EL (cell line): ENCODE measurements around the gene RENBP.
A peak's percentile ranks its signal among the peaks of the same experiment; 100 is the strongest.

Experiments used
- DNase-seq: peaks from one replicate; pipeline ENCODE4 v3.0.0-alpha.2; 2016

RENBP gene

DNA sequence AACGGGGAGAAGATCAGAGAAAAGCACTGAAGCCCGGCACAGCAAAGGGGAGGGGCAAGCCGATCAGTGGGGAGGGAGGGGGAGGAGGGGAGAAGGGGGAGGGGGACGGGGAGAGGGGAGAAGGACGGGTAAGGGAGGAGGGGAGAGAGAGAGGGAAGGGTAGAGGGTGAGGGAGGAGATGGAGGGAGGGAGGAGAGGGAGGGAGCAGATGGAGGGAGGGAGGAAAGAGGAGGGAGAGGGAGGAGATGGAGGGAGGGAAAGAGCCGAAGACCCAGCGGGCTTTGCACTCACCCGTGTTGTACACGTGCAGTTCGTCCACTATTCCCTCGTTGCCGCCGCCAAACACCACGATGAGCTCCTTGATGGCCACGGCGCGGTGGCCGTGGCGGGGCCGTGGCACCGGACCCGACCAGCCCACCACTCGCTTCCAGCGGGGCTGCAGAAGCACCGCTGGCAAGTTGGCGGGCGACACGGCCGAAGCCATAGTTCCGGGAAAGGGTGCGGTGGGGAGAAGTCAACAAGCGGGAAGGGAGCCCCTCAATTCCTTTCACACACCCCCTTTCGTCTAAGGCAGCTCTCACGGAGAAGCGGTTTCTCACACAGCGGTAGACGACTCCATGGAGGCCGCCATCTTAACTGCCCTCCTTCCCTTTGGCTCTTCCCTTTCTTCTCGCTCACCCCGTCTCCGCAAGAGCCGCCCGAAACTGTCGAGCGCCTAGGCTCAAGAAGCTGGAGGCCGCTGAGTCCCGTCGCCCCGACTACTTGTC lies 26.1 kb upstream of the RENBP start:
- peak; percentile 71 for DNase-seq

DNA sequence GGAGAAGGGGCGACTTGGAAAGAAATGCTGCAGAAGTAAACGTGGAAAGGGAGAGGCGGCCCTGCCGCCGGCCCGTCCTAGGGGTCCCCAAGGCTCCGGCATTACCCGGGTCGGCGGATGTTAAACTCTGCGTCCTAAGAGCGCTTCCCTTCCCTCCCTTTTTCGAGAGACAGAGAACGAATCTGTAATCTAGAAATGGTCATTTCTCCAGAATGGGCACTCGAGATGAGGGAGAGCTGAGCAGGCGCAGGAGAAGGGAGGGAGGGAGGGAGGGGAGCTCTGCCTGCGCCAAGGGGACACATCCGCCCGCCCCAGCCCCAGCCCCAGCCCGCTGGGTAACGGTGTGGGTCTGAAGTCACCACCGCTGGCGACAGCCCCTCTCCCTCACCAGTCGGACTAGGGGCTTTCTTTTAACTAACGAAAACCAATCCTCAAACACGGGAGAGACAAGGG lies 25.5 kb upstream of the RENBP start:
- no peak for DNase-seq

DNA sequence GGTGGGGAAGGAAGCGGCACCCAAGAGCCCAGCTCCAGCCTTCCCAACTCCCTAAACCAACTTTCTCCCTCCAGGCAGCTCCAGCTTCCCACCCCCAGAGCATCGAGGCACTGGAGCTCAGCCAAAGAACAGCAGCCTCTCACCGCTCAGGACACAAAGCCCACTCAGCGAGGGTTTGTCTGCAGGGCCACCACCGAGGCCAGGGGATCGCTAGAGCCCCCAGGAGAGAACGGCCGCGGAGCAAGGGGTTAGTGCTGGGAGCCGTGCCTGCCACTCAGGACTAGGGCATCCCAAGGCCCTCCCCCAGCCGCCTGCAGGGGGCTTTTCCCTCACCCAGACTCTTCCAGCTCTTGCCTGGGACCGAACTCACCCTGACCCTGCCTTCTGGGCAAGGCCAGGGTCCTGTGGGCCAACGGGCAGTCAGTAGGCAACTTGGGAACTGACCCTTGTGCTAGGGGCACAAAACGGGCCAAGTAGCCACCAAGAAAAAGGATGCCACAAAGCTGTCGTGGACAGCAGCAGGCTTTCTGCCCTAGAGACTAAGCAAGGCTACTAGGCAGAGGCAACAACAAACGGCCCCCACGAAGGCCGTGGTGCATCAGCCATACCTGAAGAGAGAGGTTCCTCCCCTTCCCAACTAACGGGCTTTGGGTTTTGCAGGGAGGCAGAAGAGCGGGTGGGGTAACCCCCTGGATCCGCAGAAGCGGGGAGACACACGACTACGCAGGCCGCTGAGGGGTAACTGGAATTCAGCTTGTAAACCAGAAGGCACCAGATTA lies 24.9 kb upstream of the RENBP start:
- DNase-seq: peak; percentile 12

DNA sequence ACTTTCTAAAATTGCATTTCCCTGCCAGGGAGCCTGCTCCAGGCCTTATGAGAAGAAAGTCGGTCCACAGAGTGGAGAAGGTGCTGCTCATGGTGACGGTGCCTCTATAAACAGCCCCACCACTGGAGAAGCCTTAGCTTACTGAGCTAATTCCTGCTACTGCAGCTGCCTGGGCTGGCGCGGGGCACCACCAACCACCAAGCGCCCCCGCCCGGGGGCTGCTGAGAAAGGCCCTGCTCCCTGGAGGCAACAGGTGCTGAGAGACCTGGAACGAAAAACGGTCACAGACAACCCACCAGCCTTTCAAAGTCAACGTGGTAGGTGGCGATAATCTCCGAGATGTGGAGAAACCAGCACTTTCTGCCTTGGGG lies 24.3 kb upstream of the RENBP start:
- DNase-seq: peak; percentile 16

DNA sequence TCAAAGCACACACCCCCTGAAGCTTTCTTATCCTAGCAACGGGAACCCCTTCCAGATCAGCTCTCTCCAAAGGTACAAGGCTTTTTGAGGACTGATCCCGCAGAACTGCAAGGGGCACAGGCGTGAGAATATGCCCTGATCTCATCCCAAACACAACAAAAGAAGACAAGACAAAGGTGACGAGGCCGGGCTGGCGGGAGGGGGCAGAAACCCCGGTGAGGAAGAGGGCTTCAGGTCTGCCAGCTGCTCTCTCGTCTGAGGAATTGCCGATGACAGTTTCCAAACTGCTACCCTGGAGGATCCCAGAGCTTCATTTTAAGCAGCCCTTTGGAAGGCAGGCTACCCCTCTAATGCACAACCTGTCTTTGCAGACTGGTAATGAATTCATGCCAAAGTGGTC lies 23.8 kb upstream of the RENBP start:
- no peak for DNase-seq

DNA sequence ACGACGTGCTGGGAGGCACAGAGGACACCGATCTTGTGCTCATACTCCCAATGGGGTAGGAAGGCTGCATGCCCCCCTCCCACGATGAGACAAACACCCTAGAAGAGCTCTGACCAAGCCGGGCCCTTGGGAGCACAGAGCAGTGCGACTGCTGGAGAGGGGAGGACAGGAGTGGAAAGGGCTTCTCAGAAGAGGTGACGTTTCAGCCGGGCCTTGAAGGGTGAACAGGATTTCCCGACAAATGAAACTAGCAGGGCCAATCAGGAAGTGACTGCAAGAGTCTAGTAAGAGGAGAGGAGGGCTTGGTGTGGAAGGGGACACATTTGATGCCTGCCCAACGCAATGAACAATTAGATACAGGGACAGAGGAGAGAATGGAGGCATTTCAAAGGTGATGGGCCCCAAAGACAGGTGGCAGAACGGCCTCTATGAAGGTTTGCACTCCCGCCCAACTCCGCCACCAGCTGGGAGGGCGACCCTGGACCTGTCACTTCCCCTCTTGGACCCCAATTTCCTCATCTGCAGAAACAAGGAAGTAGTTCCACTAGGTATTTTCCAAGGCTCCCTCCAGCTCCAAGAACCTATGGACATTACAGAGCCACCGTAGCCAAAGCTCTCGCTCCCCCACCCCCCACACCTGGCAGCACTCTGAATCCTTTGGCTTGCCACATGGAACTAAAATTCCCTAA lies 23.2 kb upstream of the RENBP start:
- no peak for DNase-seq

DNA sequence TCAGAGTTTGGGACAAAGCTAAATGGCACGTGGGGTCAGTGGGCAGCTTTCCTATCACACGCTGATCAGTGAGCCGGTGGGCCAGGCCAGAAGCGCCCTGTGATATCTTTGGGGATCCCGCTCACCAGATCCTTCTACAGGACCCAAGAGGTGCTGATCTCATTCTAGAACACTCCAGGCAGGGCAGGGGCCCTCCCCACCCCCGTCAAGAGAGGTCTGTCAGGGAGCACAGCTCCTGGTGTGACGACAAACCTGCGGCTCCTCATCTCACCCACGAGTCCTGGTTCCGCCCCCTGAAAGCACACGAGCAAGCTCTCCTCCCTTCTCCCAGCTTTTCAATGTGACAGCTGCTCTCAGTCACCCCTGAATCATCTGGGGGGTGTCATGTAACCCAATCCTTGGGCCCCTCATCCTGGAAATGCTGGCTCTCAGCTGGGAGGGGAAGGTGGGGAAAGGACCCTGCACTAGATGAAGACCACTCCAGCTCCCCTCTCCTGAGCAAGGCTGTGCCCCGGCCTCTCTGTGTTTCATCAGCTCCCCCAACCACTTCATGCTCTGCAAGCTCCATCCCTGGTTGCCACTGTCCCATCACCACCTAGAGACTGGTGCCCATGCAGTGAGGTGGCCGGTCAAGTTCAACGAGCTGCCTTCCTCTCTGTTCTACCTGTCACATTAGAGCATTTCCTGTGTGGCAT lies 22.5 kb upstream of the RENBP start:
- DNase-seq: no peak

DNA sequence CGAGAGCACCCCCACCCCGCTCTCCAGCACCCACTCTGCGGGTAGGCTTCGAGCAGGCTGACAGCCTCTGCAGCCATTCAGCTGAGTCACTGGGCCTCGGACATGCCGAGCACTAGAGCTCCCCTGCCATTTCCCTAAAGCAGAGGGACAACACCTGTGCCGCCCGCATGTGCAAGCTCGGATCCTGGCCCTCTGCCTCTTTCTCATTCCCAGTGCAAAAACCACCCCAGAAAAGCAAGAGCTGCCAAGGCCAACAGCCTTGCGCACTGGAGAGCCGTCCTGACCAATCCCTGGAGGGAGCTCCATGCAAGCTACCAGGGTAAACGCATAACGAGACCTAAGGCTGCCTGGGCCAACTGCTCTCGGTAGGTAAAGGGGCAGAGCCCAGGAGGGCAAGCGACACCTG lies 21.8 kb upstream of the RENBP start:
- no peak for DNase-seq

DNA sequence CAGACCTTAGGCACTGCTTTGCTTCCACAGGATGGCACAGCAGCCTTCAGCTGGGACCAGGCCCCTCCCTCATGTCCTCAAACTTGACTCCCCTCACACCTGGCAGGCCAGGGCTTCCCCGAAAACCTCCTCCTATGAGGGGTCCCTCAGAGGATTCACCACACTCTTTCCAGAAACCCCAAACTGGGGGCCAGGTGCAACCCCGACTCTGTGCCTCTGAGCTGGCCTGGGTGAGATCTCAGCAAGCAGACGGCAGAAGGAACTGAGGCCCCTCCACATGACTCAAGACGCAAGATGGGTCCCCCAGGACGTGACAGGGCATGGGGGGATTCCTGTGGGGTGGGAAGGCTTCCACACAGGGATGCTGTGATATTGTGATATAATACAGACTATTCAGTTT lies 21.0 kb upstream of the RENBP start:
- no peak for DNase-seq

DNA sequence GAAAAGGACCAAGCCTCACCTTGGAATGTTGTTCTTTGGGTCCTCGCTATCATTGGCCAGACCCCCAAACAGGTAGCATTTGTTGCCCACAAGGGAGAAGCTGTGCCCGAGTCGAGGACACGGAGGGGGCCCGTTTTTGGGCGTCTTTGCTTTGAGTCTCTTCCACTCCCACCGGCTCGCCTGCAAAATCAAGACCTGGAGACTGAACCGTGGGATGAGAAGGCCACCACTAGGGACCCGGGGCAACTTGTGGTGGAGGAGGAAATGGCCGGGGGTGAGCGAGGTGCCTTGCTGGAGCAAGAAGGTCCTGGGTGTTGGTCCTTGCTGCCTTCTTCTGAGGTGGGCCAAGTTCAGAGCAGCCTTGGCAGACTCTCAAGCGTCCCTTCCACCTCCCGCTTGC lies 19.7 kb upstream of the RENBP start:
- no peak for DNase-seq

DNA sequence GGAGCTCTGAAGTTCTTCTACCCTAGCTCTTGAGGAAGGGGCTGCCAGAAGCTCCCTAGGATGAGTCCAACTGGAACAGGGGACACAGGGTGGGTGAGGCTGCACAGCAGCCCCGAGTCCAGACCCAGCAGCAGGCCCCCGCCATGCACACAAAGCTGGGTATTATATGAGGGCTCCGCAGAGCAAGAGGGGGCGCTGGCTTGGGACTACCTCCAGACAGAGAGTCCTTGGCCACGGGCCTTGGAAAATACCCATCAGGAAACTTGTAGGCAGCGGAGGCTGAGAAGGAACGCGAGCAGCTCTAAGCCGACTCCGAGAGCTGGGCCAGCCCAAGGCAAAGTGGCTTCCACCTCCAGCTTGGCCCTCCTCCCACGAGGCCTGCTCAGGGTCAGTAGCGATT lies 19.1 kb upstream of the RENBP start:
- DNase-seq: no peak

DNA sequence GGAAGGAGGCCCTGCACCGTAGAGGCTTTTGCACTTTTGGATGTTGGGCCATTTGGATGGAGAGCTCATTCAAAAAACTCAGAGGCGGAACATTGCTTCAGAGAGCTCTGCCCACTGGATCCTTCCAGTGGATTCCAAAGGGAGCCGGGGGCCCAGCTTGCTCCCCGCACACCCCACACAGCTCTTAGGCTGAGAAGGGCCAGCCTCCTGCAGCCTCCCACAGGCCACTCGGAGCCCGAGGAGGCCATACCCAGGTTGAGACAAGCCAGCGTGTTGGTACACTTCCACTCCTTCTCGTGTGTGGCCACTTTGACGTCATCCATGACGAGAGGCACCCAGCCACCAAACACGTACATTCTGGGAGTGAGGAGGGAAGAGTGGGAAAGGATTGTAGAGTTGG lies 16.8 kb upstream of the RENBP start:
- no peak for DNase-seq

DNA sequence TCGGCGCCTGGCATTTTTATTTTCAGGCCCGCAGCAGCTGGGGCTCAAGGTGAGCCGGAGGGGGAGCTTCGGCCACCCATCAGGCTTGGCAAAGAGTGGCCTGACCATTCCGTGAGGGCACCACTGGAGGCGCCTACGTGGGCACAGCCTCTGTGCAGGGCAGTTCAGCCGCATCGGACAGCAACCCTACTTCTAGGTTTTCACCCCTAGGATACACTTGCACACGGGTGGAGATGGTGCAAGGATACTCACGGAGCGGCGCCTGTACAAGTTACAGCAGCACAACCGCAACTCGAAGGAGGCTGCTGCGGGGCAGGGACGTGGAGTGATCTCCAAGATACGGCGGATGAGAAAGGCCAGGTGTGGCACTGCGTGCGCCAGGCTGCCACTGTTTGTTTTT lies 16.3 kb upstream of the RENBP start:
- DNase-seq: no peak

DNA sequence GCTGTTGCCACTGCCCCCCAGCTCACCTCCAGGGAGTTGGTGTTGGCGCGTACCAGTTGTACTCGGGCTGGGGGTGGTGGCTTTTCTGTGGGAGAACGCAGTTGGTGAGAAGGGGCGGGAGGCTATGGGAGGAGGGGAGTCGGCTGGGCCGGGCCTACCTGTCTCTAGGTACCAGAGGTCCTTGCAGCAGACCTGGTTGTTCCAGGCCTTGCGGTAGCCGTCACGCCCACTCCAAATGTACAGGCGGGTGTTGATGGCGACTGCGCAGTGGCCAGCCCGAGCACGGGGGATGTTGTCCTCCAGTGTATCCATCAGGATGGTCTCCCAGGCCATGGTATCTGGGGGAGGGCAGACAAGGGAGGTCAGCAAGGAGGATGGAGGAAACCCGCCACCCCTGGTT lies 15.6 kb upstream of the RENBP start:
- DNase-seq: no peak

DNA sequence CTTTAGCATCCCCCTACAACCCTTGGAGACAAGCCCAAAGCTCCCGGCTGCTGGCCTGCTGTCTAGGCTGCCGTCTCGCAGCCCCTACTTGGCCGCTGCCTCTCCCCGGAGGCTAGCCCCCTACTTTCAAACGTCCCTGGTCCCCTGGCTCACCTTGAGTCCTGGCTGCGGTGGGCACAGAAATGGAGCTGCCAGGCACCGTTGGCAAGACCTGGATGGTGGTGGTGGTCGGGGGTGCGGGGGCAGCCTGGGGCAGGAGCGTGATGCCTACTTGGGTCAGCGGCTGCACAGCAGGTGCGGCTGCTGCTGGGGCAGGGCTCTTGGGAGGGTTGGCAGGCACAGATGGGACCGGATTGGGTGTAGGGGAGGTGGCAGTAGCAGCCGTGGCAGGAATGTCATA lies 15.2 kb upstream of the RENBP start:
- DNase-seq: no peak

DNA sequence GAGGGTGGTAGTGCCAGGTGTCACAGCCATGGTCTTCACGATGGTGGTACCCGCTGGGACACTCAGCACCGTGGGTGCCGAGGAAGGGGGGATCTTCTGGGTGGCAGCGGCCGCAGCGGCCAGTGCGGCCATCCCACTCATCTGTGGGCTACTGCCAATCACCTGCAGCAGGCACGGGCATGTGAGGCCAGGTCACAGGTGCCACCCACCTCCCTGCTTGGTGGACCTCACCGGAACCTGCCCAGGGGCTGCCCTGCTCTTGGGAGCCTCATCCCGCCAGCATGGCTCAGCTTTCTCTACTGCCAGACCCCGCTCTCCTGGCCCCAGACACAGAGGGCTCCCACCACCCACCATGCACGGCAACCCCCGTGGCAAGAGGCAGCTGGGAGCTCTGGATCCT lies 14.2 kb upstream of the RENBP start:
- no peak for DNase-seq

DNA sequence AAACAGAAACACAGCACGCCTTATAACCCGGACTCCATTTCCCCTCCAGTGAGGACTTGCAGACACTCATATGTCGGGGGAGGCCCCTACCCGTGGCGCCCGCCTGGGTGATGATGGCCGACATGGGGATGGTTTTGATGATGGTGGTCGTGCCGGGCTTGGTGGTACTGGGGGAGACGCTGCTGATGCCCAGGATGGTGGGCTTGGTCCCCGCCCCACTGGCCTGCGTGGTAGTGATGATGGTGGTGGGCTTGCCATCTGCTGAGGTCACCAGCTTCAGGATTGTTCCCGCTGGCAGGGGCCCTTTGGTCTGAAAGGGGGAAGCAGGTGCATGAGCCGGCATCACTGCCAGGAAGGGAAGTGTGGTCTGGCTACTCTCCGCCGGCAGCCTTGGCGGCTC lies 12.8 kb upstream of the RENBP start:
- no peak for DNase-seq

DNA sequence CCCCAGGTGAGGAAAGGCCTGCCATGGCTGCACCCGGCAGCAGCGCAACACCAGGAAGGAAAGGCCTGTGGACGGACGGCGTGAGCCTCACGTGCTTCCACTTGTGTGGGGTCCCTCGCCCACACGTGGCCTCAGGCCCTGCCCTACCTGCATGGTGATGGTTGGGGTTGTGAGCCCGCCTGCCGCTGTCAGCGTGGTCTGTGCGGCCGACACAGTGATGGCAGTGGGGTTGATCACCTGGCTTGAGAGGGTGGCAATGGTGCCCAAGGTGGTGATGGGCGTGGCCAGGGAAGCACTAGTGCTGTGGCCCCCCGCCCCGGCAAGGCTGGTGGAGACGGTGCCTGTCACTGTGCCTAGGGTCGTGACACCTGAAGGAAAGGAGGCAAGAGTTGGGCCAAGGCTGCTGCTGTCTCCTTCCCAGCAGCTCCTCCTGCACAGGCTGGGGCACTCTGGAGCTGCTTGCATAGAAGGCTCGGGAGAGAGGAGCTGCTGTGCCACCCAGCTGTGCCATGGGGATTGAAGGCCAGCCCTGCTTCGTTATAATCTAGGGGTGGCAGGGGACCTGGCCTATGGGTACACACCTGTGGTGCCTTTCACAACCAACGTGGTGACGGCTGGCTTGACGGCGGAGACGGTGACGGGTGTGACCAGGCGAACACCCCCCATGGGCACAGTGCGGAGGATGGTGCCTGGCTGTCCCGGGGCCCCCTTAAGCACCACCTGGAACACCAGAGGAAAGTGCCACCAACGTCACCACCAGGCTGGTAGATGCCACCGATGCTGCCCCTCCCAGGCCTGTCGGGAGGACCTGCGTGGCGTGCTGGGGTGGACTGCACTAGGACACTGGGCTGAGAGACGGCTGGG lies 11.8 kb upstream of the RENBP start:
- DNase-seq: no peak

DNA sequence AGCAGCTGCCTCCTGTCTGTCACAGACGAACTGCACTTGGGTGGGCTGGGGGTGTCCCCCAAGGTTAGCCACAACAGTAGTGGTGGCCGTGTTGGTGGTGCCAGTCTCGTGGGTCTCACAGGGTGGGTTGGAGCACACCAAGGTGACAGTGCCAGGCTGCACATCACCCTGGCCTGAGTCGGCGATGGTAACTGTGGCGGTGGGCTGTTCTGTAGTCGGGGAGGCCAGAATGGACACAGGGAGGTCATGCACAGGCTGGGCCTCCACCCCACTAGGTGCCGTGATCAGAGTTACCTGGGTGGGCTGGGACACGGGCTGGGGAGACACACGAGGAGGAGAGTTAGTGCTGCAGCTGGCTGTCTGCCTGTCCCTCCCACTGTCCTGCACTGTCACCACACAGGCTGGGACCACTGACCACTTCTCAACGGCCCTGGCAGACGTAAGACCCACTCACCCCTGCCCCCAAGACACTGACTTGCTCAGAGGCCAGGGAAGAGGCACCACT lies 10.8 kb upstream of the RENBP start:
- no peak for DNase-seq

DNA sequence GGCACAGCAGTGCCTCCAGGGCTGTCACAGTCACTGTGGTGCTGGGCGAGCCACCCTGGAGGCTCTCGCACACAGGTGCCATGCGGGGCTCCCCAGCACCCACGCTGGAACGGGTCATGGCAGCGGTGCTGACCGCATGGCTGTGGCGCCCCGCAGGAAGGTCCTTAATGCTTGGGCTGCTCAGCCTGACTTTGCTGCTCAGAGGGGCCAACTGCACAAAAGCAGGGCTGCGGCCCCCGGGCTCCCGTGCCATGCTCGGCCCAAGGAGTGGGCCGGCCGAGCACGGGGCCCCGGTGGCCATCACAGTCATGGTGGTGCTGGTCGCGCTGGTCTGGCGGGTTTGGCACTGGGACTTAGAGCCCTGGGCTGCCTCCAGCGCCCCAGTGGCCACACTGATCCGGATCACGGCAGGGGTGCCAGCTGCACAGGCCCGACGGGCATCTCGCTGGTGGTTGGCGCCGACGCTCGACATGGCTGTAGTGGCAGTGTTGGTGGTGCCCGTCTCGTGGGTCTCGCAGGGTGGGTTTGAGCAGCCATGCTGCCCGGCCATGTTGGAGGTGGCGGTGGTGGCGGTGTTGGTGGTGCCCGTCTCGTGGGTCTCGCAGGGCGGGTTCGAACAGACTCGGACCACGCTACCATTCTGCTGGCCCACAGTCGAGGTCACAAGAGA lies 10.2 kb upstream of the RENBP start:
- DNase-seq: no peak

DNA sequence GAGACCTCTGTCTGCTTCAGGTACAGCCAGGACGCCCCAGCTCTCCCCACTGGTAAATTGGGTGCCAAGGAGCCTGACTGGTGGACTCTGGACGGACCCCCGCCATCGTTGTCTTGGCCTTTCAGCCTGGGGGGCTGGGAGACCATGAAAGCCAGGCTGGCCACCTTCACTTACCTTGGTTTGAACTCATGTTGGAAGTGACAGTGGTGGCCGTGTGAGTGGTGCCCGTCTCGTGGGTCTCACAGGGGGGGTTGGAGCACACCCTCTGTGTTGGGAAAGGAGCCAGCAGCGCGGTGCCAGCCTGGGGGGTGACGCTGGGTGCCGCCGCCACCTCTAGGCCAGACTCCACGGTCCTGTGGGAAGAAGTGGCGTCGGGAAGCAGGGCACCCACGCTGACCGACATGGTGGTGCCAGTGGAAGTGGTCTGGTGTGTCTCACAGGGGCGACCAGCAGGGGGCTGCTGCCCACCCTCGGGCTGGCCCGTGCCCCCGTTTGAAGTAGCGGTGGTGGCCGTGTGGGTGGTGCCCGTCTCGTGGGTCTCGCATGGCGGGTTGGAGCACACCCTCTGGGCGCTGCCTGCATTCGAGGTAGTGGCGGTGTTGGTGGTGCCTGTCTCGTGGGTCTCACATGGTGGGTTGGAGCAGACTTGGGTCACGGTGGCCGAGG lies 9.6 kb upstream of the RENBP start:
- DNase-seq: no peak
